HepG2 (cell line): ENCODE results near the gene ARHGAP23. TPM values are rescaled to one million over a fixed set of nuclear protein-coding genes. Genes with fewer than 3 reads are reported as not detected.

ENCODE experiments used
- CBX2 ChIP-seq, 2 experiments: fragments of 200-600 bp in 1 of 2; sonication (generic); formaldehyde crosslinking in 1 of 2; IDR thresholded peaks; 2 replicates each; pipeline versions ENCODE4 v1.7.0 to v1.8.1; 2018 to 2022; ENCODE audit warnings: low read depth in 2 of 2, low read length in 1 of 2, mild to moderate bottlenecking in 1 of 2, missing genetic modification reagents in 1 of 2
- FOSL1 ChIP-seq: sonication (generic); formaldehyde crosslinking; IDR thresholded peaks from 2 replicates; pipeline ENCODE4 v1.9.0; 2021; ENCODE audit warnings: missing genetic modification reagents, borderline replicate concordance
- GLMP ChIP-seq: sonication (generic); formaldehyde crosslinking; IDR thresholded peaks from 2 replicates; pipeline ENCODE4 v1.9.0; 2021; ENCODE audit warnings: missing genetic modification reagents, mild to moderate bottlenecking, borderline replicate concordance
- IRF2 ChIP-seq: IDR thresholded peaks from 2 replicates; pipeline ENCODE4 v1.6.1; 2018; ENCODE audit warnings: missing genetic modification reagents, missing compliant biosample characterization
- PRDM4 ChIP-seq: sonication (generic); formaldehyde crosslinking; IDR thresholded peaks from 2 replicates; pipeline ENCODE4 v1.9.0; 2021; ENCODE audit warnings: missing genetic modification reagents, borderline replicate concordance
- SPEN ChIP-seq: sonication (generic); formaldehyde crosslinking; IDR thresholded peaks from 2 replicates; pipeline ENCODE4 v1.5.1; 2020; ENCODE audit warnings: low read depth, mild to moderate bottlenecking, missing genetic modification reagents
- ZBED4 ChIP-seq: sonication (generic); formaldehyde crosslinking; IDR thresholded peaks from 2 replicates; pipeline ENCODE4 v1.4.0; 2020; ENCODE audit warnings: missing genetic modification reagents, borderline replicate concordance
- ZNF274 ChIP-seq: sonication (generic); formaldehyde crosslinking; IDR thresholded peaks from 2 replicates; pipeline ENCODE4 v1.5.1; 2020; ENCODE audit warnings: mild to moderate bottlenecking, missing genetic modification reagents
- ZNF280D ChIP-seq: sonication (generic); formaldehyde crosslinking; IDR thresholded peaks from 2 replicates; pipeline ENCODE4 v1.5.1; 2020; ENCODE audit warnings: mild to moderate bottlenecking, missing genetic modification reagents
- ZNF709 ChIP-seq: sonication (generic); formaldehyde crosslinking; IDR thresholded peaks from 2 replicates; pipeline ENCODE4 v1.5.0; 2020; ENCODE audit warnings: mild to moderate bottlenecking, missing genetic modification reagents
- ZSCAN22 ChIP-seq: sonication (generic); formaldehyde crosslinking; IDR thresholded peaks from 2 replicates; pipeline ENCODE4 v1.4.0; 2020; ENCODE audit warnings: mild to moderate bottlenecking, missing genetic modification reagents
- polyA plus RNA-seq, 8 experiments: library from polyadenylated mRNA; depleted of rRNA in 3 of 8; stranded (reverse) in 7 of 8; unstranded in 1 of 8; fragments of >200 nt; fragmentation: Illumina TruSeq in 4 of 8; extraction: Trizol in 4 of 8; gene quantifications; 2 replicates each; pipeline versions ENCODE4 v1.2.1 to v1.2.3, GENCODE V29; 2011 to 2016; ENCODE audit warnings: low read depth in 4 of 8, missing spikeins in 1 of 8, mixed read lengths in 1 of 8; ENCODE audit not compliant: insufficient read depth in 1 of 8
- total RNA-seq, 5 experiments: library from RNA; depleted of rRNA; stranded (reverse); fragments of >200 nt; fragmentation: Illumina TruSeq; extraction: Trizol; gene quantifications; 2 replicates each; pipeline ENCODE4 v1.2.3, GENCODE V29; 2016; ENCODE audit warnings: low read depth in 1 of 5
- TF ChIP-seq, protein P1 (sequence below): sonication (generic); formaldehyde crosslinking; conservative IDR thresholded peaks from 2 replicates; pipeline ENCODE4 v1.4.0; 2020; ENCODE audit warnings: missing genetic modification reagents
- TF ChIP-seq, protein P2 (sequence below): sonication (generic); formaldehyde crosslinking; conservative IDR thresholded peaks from 2 replicates; pipeline ENCODE4 v1.4.0; 2020; ENCODE audit warnings: missing genetic modification reagents

The ARHGAP23 gene
- total and polyA plus RNA-seq, 2 of the 13 experiments (the other 11 are each of a cell fraction or from before 2014, with no cell fraction given): 0.03 TPM; not detected in 1

GRCh38 chr17:38508954-38509771 is 80.9 kb downstream of the ARHGAP23 start (continued):
- TF ChIP-seq CBX2 (IDR thresholded peaks at IDR 0.05; ENCODE audit: low read depth, low read length) (no peak), CBX2 (CRISPR knock-in tag; IDR thresholded peaks at IDR 0.05; ENCODE audit: low read depth) (no peak), GLMP (no peak), PRDM4 (no peak), ZNF280D (CRISPR knock-in tag) (no peak), SPEN (0 out of 2 replicates have a peak, but pooled peaks have one; percentile 3), IRF2 (no peak), ZNF709 (CRISPR knock-in tag) (no peak), FOSL1 (CRISPR knock-in tag) (no peak), ZNF274 (CRISPR knock-in tag) (0 out of 2 replicates have a peak, but pooled peaks have one; percentile 16), ZSCAN22 (CRISPR knock-in tag) (no peak), ZBED4 (CRISPR knock-in tag) (0 out of 2 replicates have a peak, but pooled peaks have one; percentile 20)
- TF ChIP-seq, protein P1, sequence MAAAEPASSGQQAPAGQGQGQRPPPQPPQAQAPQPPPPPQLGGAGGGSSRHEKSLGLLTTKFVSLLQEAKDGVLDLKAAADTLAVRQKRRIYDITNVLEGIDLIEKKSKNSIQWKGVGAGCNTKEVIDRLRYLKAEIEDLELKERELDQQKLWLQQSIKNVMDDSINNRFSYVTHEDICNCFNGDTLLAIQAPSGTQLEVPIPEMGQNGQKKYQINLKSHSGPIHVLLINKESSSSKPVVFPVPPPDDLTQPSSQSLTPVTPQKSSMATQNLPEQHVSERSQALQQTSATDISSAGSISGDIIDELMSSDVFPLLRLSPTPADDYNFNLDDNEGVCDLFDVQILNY: no peak
- TF ChIP-seq, protein P2, sequence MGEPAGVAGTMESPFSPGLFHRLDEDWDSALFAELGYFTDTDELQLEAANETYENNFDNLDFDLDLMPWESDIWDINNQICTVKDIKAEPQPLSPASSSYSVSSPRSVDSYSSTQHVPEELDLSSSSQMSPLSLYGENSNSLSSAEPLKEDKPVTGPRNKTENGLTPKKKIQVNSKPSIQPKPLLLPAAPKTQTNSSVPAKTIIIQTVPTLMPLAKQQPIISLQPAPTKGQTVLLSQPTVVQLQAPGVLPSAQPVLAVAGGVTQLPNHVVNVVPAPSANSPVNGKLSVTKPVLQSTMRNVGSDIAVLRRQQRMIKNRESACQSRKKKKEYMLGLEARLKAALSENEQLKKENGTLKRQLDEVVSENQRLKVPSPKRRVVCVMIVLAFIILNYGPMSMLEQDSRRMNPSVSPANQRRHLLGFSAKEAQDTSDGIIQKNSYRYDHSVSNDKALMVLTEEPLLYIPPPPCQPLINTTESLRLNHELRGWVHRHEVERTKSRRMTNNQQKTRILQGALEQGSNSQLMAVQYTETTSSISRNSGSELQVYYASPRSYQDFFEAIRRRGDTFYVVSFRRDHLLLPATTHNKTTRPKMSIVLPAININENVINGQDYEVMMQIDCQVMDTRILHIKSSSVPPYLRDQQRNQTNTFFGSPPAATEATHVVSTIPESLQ (CRISPR knock-in tag): no peak
